ENCODE results near the gene KCNK10. TPM values are rescaled to one million over a fixed set of nuclear protein-coding genes. Genes with fewer than 3 reads are reported as not detected.

The KCNK10 gene
- total RNA-seq, 5 donors from 2014 or later (not counting 1 experiment from before 2014, with no cell fraction given), result not detected

GRCh38 chr14:88218119-88218915 lies 104.8 kb downstream of the KCNK10 start:
- Mint-ChIP-seq H3K27me3 (no peaks in the 10 kb centered on the region), H3K27ac (no peak overlapping the region), H3K4me1 (no peaks in the 10 kb centered on the region), H3K36me3 (no peaks in the 10 kb centered on the region), H3K9me3 (peaks cover 19% of the 10 kb centered on the region in 3 donors), H3K4me3 (no peak overlapping the region)
- no peak overlapping the region for H3K4me3 ChIP-seq (ENCODE audit: control insufficient read depth in 1 of 2, extremely low read depth in 1 of 2, low read length in 1 of 2)
- H3K9me3 ChIP-seq, result no peaks in the 10 kb centered on the region
- H3K4me1 ChIP-seq (ENCODE audit: control insufficient read depth in 1 of 2, extremely low read depth in 1 of 2, insufficient read depth in 2 of 2, low read length in 2 of 2), result no peaks in the 10 kb centered on the region
- H3K36me3 ChIP-seq (ENCODE audit: control insufficient read depth in 2 of 2, extremely low read depth in 1 of 2, insufficient read depth in 1 of 2, low read length in 1 of 2), result no peaks in the 10 kb centered on the region
- no peak for ATAC-seq (replicated peaks in 1 of 4)
- H3K27ac ChIP-seq (ENCODE audit: low read length), result no peak overlapping the region
- ChIA-PET POLR2A (interaction anchor here in 1 of 2 donors (0.7 kb wide), 1 partner anchor 124 kb away, joined by 3 read pairs; no protein-coding TSS in a partner anchor), CTCF (interaction anchor here in 1 of 2 donors (0.6 kb wide), 1 partner anchor 163 kb away, joined by 3 read pairs; no protein-coding TSS in a partner anchor)
- WGBS (ENCODE audit: insufficient coverage), result 80% methylated on average over 3 of the region's 9 CpGs
- DNase-seq, result no peak
- peaks cover 0 to 4% of the 10 kb centered on the region in 2 experiments for H3K27me3 ChIP-seq (replicated peaks in 1 of 2; ENCODE audit: control insufficient read depth in 2 of 2, extremely low read depth in 1 of 2, insufficient read depth in 2 of 2, low read length in 1 of 2)

GRCh38 chr14:88212691-88213090 lies 110.4 kb downstream of the KCNK10 start:
- Histone ChIP-seq H3K4me1 (ENCODE audit: control insufficient read depth in 1 of 2, extremely low read depth in 1 of 2, insufficient read depth in 2 of 2, low read length in 2 of 2) (no peaks in the 10 kb centered on the region), H3K4me3 (ENCODE audit: control insufficient read depth in 1 of 2, extremely low read depth in 1 of 2, low read length in 1 of 2) (no peak overlapping the region), H3K27ac (ENCODE audit: low read length) (no peak overlapping the region), H3K36me3 (ENCODE audit: control insufficient read depth in 2 of 2, extremely low read depth in 1 of 2, insufficient read depth in 1 of 2, low read length in 1 of 2) (no peaks in the 10 kb centered on the region), H3K9me3 (no peaks in the 10 kb centered on the region), H3K27me3 (replicated peaks in 1 of 2; ENCODE audit: control insufficient read depth in 2 of 2, extremely low read depth in 1 of 2, insufficient read depth in 2 of 2, low read length in 1 of 2) (peaks cover 0 to 8% of the 10 kb centered on the region in 2 experiments)
- no peaks in the 10 kb centered on the region for H3K9me3 Mint-ChIP-seq
- DNase-seq (no peak), ATAC-seq (replicated peaks in 1 of 4) (no peak)
- no peak overlapping the region for H3K4me3 Mint-ChIP-seq
- H3K27ac Mint-ChIP-seq, result no peak overlapping the region
- ChIA-PET CTCF (no interaction called here), POLR2A (no interaction called here)
- no peaks in the 10 kb centered on the region for H3K4me1 Mint-ChIP-seq
- peaks cover 15 to 21% of the 10 kb centered on the region in 2 donors for H3K27me3 Mint-ChIP-seq
- H3K36me3 Mint-ChIP-seq, result no peaks in the 10 kb centered on the region

GRCh38 chr14:88210426-88210825 lies 112.6 kb downstream of the KCNK10 start:
- no peak overlapping the region for H3K4me3 Mint-ChIP-seq
- no peak overlapping the region for H3K27ac ChIP-seq (ENCODE audit: low read length)
- ATAC-seq (replicated peaks in 1 of 4), result no peak
- ChIA-PET CTCF (no interaction called here), POLR2A (no interaction called here)
- H3K36me3 Mint-ChIP-seq, result no peaks in the 10 kb centered on the region
- DNase-seq, result no peak
- H3K27me3 Mint-ChIP-seq, result peaks cover 17 to 28% of the 10 kb centered on the region in 2 donors
- H3K27ac Mint-ChIP-seq, result no peak overlapping the region
- H3K9me3 Mint-ChIP-seq, result no peaks in the 10 kb centered on the region
- no peaks in the 10 kb centered on the region for H3K9me3 ChIP-seq
- no peaks in the 10 kb centered on the region for H3K4me1 ChIP-seq (ENCODE audit: control insufficient read depth in 1 of 2, extremely low read depth in 1 of 2, insufficient read depth in 2 of 2, low read length in 2 of 2)
- no peak overlapping the region for H3K4me3 ChIP-seq (ENCODE audit: control insufficient read depth in 1 of 2, extremely low read depth in 1 of 2, low read length in 1 of 2)
- H3K4me1 Mint-ChIP-seq, result no peaks in the 10 kb centered on the region
- 39% methylated on average over 2 of the region's 8 CpGs for WGBS (ENCODE audit: insufficient coverage)
- peaks cover 0 to 11% of the 10 kb centered on the region in 2 experiments for H3K27me3 ChIP-seq (replicated peaks in 1 of 2; ENCODE audit: control insufficient read depth in 2 of 2, extremely low read depth in 1 of 2, insufficient read depth in 2 of 2, low read length in 1 of 2)
- H3K36me3 ChIP-seq (ENCODE audit: control insufficient read depth in 2 of 2, extremely low read depth in 1 of 2, insufficient read depth in 1 of 2, low read length in 1 of 2), result no peaks in the 10 kb centered on the region

GRCh38 chr14:88209273-88209672 lies 113.8 kb downstream of the KCNK10 start:
- peaks cover 23 to 35% of the 10 kb centered on the region in 2 donors for H3K27me3 Mint-ChIP-seq

GRCh38 chr14:88208858-88209257 lies 114.2 kb downstream of the KCNK10 start:
- Mint-ChIP-seq H3K36me3 (no peaks in the 10 kb centered on the region), H3K9me3 (no peaks in the 10 kb centered on the region), H3K27ac (no peak overlapping the region), H3K4me3 (no peak overlapping the region), H3K4me1 (no peaks in the 10 kb centered on the region), H3K27me3 (peaks cover 25 to 37% of the 10 kb centered on the region in 2 donors)
- ChIA-PET CTCF (no interaction called here), POLR2A (no interaction called here)
- peaks cover 0 to 11% of the 10 kb centered on the region in 2 experiments for H3K27me3 ChIP-seq (replicated peaks in 1 of 2; ENCODE audit: control insufficient read depth in 2 of 2, extremely low read depth in 1 of 2, insufficient read depth in 2 of 2, low read length in 1 of 2)
- H3K4me1 ChIP-seq (ENCODE audit: control insufficient read depth in 1 of 2, extremely low read depth in 1 of 2, insufficient read depth in 2 of 2, low read length in 2 of 2), result no peaks in the 10 kb centered on the region
- no peaks in the 10 kb centered on the region for H3K9me3 ChIP-seq
- no peak for ATAC-seq (replicated peaks in 1 of 4)
- no CpG with 5 or more reads among the region's 5 CpGs for WGBS (ENCODE audit: insufficient coverage)
- H3K4me3 ChIP-seq (ENCODE audit: control insufficient read depth in 1 of 2, extremely low read depth in 1 of 2, low read length in 1 of 2), result no peak overlapping the region
- H3K27ac ChIP-seq (ENCODE audit: low read length), result no peak overlapping the region
- DNase-seq, result no peak
- H3K36me3 ChIP-seq (ENCODE audit: control insufficient read depth in 2 of 2, extremely low read depth in 1 of 2, insufficient read depth in 1 of 2, low read length in 1 of 2), result no peaks in the 10 kb centered on the region

More at GRCh38 chr14:88209273-88209672, 113.8 kb downstream of the KCNK10 start:
- no peaks in the 10 kb centered on the region for H3K36me3 ChIP-seq (ENCODE audit: control insufficient read depth in 2 of 2, extremely low read depth in 1 of 2, insufficient read depth in 1 of 2, low read length in 1 of 2)
- ChIA-PET CTCF (no interaction called here), POLR2A (no interaction called here)
- H3K27ac ChIP-seq (ENCODE audit: low read length), result no peak overlapping the region
- Mint-ChIP-seq H3K9me3 (no peaks in the 10 kb centered on the region), H3K27ac (no peak overlapping the region), H3K36me3 (no peaks in the 10 kb centered on the region), H3K4me3 (no peak overlapping the region), H3K4me1 (no peaks in the 10 kb centered on the region)
- DNase-seq, result no peak
- no peaks in the 10 kb centered on the region for H3K4me1 ChIP-seq (ENCODE audit: control insufficient read depth in 1 of 2, extremely low read depth in 1 of 2, insufficient read depth in 2 of 2, low read length in 2 of 2)
- no peak overlapping the region for H3K4me3 ChIP-seq (ENCODE audit: control insufficient read depth in 1 of 2, extremely low read depth in 1 of 2, low read length in 1 of 2)
- WGBS (ENCODE audit: insufficient coverage), result 73% methylated on average over 17 of the region's 17 CpGs
- no peaks in the 10 kb centered on the region for H3K9me3 ChIP-seq
- H3K27me3 ChIP-seq (replicated peaks in 1 of 2; ENCODE audit: control insufficient read depth in 2 of 2, extremely low read depth in 1 of 2, insufficient read depth in 2 of 2, low read length in 1 of 2), result peaks cover 0 to 11% of the 10 kb centered on the region in 2 experiments
- ATAC-seq (replicated peaks in 1 of 4), result no peak

GRCh38 chr14:88204221-88204620 lies 118.8 kb downstream of the KCNK10 start:
- H3K27me3 ChIP-seq (replicated peaks in 1 of 2; ENCODE audit: control insufficient read depth in 2 of 2, extremely low read depth in 1 of 2, insufficient read depth in 2 of 2, low read length in 1 of 2), result peaks cover 0 to 16% of the 10 kb centered on the region in 2 experiments
- H3K27ac Mint-ChIP-seq, result no peak overlapping the region
- no peak overlapping the region for H3K4me3 Mint-ChIP-seq
- ATAC-seq (replicated peaks in 1 of 4) (no peak), DNase-seq (no peak)
- 50% methylated on average over 1 of the region's 4 CpGs for WGBS (ENCODE audit: insufficient coverage)
- H3K4me3 ChIP-seq (ENCODE audit: control insufficient read depth in 1 of 2, extremely low read depth in 1 of 2, low read length in 1 of 2), result no peak overlapping the region
- ChIA-PET POLR2A (no interaction called here), CTCF (no interaction called here)
- H3K36me3 Mint-ChIP-seq, result no peaks in the 10 kb centered on the region
- H3K27me3 Mint-ChIP-seq, result peaks cover 27% of the 10 kb centered on the region in 2 donors
- H3K36me3 ChIP-seq (ENCODE audit: control insufficient read depth in 2 of 2, extremely low read depth in 1 of 2, insufficient read depth in 1 of 2, low read length in 1 of 2), result no peaks in the 10 kb centered on the region
- H3K9me3 Mint-ChIP-seq, result no peaks in the 10 kb centered on the region
- H3K9me3 ChIP-seq, result no peaks in the 10 kb centered on the region
- H3K27ac ChIP-seq (ENCODE audit: low read length), result no peak overlapping the region
- no peaks in the 10 kb centered on the region for H3K4me1 ChIP-seq (ENCODE audit: control insufficient read depth in 1 of 2, extremely low read depth in 1 of 2, insufficient read depth in 2 of 2, low read length in 2 of 2)
- no peaks in the 10 kb centered on the region for H3K4me1 Mint-ChIP-seq
